OCI-LY1 (cell line): ENCODE data around the gene ITGAX.

Experiments used
- EZH2 ChIP-seq: fragments of 200-600 bp; sonication (generic), shearing (Covaris generic); IDR thresholded peaks from 2 replicates; pipeline ENCODE4 v1.8.0; 2017; ENCODE audit warnings: borderline replicate concordance, mixed run types, mild to moderate bottlenecking, antibody characterized with exemption, low read length, moderate library complexity, mixed read lengths
- TF ChIP-seq, protein P1 (sequence below): fragments of 200-600 bp; sonication (generic), shearing (Covaris generic); IDR thresholded peaks from 2 replicates; pipeline ENCODE4 v1.5.1; 2017; ENCODE audit warnings: mild to moderate bottlenecking, antibody characterized with exemption, low read length, moderate library complexity, mixed read lengths

DNA sequence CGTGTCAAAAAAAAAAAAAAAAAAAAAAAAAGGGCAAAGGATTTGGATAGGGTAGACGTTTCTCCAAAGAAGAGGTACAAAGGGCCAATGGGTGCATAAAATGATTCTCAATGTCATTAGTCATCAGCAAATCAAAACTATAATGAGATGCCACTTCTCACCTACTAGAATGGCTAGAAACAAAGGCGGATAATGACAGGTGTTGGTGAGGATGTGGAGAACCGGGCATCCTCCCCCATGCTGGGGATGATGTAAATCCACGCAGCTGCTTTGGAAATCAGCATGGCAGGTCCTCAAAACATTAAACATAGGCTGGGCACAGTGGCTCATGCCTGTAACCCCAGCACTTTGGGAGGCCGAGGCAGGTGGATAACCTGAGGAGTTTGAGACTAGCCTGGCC lies 9.4 kb downstream of the ITGAX start:
- TF ChIP-seq, protein P1, sequence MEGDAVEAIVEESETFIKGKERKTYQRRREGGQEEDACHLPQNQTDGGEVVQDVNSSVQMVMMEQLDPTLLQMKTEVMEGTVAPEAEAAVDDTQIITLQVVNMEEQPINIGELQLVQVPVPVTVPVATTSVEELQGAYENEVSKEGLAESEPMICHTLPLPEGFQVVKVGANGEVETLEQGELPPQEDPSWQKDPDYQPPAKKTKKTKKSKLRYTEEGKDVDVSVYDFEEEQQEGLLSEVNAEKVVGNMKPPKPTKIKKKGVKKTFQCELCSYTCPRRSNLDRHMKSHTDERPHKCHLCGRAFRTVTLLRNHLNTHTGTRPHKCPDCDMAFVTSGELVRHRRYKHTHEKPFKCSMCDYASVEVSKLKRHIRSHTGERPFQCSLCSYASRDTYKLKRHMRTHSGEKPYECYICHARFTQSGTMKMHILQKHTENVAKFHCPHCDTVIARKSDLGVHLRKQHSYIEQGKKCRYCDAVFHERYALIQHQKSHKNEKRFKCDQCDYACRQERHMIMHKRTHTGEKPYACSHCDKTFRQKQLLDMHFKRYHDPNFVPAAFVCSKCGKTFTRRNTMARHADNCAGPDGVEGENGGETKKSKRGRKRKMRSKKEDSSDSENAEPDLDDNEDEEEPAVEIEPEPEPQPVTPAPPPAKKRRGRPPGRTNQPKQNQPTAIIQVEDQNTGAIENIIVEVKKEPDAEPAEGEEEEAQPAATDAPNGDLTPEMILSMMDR: no peak
- TF ChIP-seq EZH2: no peak
